Mucosa of stomach (tissue), 1 donor: ENCODE data around the gene LDLRAD4.

Experiments
- H3K27me3 ChIP-seq: one replicate; pipeline ENCODE4 v1.7.0; 2013; ENCODE audit warnings: mild to moderate bottlenecking, low read length; ENCODE audit not compliant: control insufficient read depth, insufficient read depth
- H3K36me3 ChIP-seq: one replicate; pipeline ENCODE4 v1.7.0; 2013; ENCODE audit warnings: low read length; ENCODE audit not compliant: control insufficient read depth, insufficient read depth
- H3K4me1 ChIP-seq: one replicate; pipeline ENCODE4 v1.7.0; 2013; ENCODE audit warnings: mild to moderate bottlenecking, low read length; ENCODE audit not compliant: control insufficient read depth, insufficient read depth
- H3K4me3 ChIP-seq: one replicate; pipeline ENCODE4 v1.7.0; 2013; ENCODE audit warnings: low read length
- H3K9ac ChIP-seq: one replicate; pipeline ENCODE4 v1.7.0; 2013; ENCODE audit warnings: mild to moderate bottlenecking, low read length, moderate library complexity
- H3K9me3 ChIP-seq: one replicate; pipeline ENCODE4 v1.7.0; 2013; ENCODE audit warnings: mild to moderate bottlenecking, low read length, moderate library complexity; ENCODE audit not compliant: control insufficient read depth
- donor health status: Pancreatic carcinoma.

The LDLRAD4 gene

GRCh38 chr18:13315000-13315399 is 96.4 kb downstream of the LDLRAD4 start:
- Histone ChIP-seq H3K36me3 (no peaks in the 10 kb centered on the region), H3K4me1 (no peaks in the 10 kb centered on the region), H3K9ac (no peak overlapping the region), H3K9me3 (no peaks in the 10 kb centered on the region), H3K4me3 (no peak overlapping the region), H3K27me3 (no peaks in the 10 kb centered on the region)

DNA sequence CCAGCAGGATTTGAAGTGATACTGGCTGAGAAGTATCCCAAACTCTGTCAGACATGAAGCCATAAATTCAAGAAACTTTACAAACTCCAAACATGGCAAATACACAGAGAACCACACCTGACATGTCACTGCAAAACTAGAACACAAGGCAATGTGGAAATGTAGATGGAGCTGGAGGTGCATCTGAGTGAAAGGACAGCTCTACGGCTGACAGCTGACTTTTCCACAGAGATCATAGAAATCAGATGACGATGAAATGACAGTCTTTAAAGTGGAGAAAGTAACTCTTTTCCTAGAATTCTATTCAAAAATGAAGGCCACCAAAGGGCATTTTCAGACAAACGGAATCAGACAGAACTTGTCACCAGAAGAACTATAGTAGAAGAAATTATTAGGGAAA is 97.5 kb downstream of the LDLRAD4 start:
- Histone ChIP-seq H3K36me3 (no peaks in the 10 kb centered on the region), H3K9ac (no peak overlapping the region), H3K4me1 (no peaks in the 10 kb centered on the region), H3K4me3 (no peak overlapping the region), H3K27me3 (no peaks in the 10 kb centered on the region), H3K9me3 (no peaks in the 10 kb centered on the region)

DNA sequence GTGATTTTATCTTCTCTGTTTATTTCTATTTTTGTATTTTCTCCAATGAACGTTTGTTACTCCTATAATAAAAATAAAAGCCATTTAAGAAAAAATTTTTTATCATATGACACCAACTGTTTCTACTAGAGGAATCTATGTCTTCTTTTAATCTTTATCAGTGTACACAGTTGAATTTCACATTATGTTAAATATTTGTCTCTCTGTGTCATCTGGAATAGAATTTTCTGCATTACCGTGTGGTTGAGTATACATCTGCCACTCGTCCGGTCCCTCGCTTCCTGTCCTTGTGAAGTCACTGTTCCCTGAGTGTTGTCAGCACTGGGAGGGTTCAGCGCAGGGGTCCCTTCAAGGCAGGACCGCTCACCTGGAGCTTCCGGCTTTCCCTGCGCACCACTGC is 99.2 kb downstream of the LDLRAD4 start:
- Histone ChIP-seq H3K4me1 (no peaks in the 10 kb centered on the region), H3K27me3 (no peaks in the 10 kb centered on the region), H3K9ac (no peak overlapping the region), H3K4me3 (no peak overlapping the region), H3K36me3 (no peaks in the 10 kb centered on the region), H3K9me3 (no peaks in the 10 kb centered on the region)

- no peaks in the 10 kb centered on the region for H3K4me1 ChIP-seq
- H3K27me3 ChIP-seq, result no peaks in the 10 kb centered on the region
- no peaks in the 10 kb centered on the region for H3K9me3 ChIP-seq
- no peak overlapping the region for H3K9ac ChIP-seq
- no peaks in the 10 kb centered on the region for H3K36me3 ChIP-seq
- H3K4me3 ChIP-seq, result no peak overlapping the region
Observed at GRCh38 chr18:13318731-13319501, 100.4 kb downstream of the LDLRAD4 start.

DNA sequence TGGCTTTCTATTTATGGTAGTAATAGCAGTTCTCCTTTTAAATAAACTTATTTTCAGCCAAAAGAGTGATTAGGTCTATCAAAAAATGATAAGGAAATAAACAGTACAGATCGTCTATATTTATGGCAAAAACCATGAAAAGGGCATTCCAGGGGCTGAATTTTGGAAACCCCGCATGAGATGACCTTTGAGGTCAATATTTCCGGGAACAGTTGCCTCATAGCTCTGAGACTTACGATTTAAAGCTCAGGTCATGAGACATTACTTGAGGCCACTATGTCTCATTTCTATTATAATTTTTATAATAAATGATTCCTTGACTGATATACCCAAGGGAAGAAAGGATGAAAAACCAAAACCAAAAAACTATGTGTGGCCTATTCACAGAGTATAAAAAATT is 101.1 kb downstream of the LDLRAD4 start:
- Histone ChIP-seq H3K4me1 (no peaks in the 10 kb centered on the region), H3K9ac (no peak overlapping the region), H3K27me3 (no peaks in the 10 kb centered on the region), H3K36me3 (no peaks in the 10 kb centered on the region), H3K9me3 (no peaks in the 10 kb centered on the region), H3K4me3 (no peak overlapping the region)

DNA sequence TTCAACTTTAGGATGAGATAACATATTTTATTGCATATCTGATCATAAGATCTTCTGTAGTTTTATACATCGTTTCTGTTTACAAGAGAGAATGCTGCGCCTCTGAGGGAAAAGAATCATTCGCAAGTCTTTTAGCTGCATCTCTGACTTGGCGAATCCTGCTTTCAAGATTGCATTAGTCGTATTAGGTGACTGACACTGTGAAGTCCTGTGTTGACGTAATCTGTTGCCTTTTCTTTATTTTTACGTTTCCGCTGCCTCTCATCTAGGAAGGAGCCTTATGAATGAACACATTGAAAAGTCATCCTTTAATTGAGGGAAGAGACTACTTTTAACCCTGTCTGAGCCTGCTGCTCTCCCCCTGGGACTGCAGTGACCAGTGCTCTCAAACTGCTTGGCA is 101.5 kb downstream of the LDLRAD4 start:
- H3K9me3 ChIP-seq, result no peaks in the 10 kb centered on the region
- no peaks in the 10 kb centered on the region for H3K27me3 ChIP-seq
- no peak overlapping the region for H3K9ac ChIP-seq
- H3K4me3 ChIP-seq, result no peak overlapping the region
- no peaks in the 10 kb centered on the region for H3K4me1 ChIP-seq
- H3K36me3 ChIP-seq, result no peaks in the 10 kb centered on the region

DNA sequence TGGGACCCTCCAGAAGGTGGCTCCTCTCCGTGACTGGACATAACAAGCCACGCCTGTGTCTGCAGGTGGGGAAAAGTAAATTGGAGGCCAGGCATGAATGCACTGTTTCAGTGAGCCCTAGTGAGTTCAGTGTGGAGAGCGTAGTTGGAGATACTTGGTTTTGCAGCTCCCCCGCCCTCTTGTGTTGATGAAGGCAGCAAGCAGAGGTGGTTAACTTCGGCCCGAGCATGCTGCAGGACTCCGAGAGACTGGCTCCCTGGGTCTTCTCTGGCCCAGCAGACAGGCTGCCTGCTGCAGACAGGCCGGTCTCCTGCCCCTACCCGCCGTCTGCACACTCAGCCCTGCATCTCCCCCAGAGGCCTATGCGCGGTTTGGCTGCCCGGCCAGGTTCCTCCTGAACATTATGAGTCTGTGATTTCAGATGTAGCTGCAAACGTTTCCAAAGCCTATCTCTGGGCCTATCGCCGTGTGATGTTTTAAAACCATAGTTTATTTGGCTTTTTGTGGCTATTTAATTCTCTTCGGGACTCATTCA is 102.4 kb downstream of the LDLRAD4 start:
- H3K4me3 ChIP-seq, result no peak overlapping the region
- H3K4me1 ChIP-seq, result no peaks in the 10 kb centered on the region
- no peaks in the 10 kb centered on the region for H3K36me3 ChIP-seq
- no peaks in the 10 kb centered on the region for H3K27me3 ChIP-seq
- H3K9me3 ChIP-seq, result no peaks in the 10 kb centered on the region
- no peak overlapping the region for H3K9ac ChIP-seq

GRCh38 chr18:13321923-13322322 is 103.4 kb downstream of the LDLRAD4 start:
- Histone ChIP-seq H3K36me3 (no peaks in the 10 kb centered on the region), H3K4me1 (no peaks in the 10 kb centered on the region), H3K4me3 (no peak overlapping the region), H3K27me3 (no peaks in the 10 kb centered on the region), H3K9ac (no peak overlapping the region), H3K9me3 (no peaks in the 10 kb centered on the region)

DNA sequence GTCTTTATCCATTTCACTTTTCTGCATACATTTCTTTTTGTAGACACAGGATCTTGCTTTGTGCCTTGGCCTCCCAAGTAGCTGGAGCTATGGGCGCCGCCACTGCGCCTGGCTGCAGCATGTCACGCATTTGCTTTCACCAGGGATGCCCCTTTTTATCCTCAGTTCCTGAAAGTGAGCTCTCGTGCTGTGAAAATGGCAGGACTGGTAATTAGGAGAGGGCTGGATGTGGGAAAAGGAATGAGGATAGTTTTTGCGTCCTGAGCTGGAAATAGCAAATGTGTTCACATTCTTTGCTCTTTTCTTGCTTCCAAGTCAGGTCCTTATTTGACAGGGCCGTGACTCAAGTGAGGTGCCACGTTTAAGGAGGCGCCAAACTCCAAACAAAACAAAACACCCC is 104.6 kb downstream of the LDLRAD4 start:
- H3K27me3 ChIP-seq, result no peaks in the 10 kb centered on the region
- H3K36me3 ChIP-seq, result no peaks in the 10 kb centered on the region
- H3K9ac ChIP-seq, result no peak overlapping the region
- H3K9me3 ChIP-seq, result no peaks in the 10 kb centered on the region
- no peaks in the 10 kb centered on the region for H3K4me1 ChIP-seq
- H3K4me3 ChIP-seq, result no peak overlapping the region

DNA sequence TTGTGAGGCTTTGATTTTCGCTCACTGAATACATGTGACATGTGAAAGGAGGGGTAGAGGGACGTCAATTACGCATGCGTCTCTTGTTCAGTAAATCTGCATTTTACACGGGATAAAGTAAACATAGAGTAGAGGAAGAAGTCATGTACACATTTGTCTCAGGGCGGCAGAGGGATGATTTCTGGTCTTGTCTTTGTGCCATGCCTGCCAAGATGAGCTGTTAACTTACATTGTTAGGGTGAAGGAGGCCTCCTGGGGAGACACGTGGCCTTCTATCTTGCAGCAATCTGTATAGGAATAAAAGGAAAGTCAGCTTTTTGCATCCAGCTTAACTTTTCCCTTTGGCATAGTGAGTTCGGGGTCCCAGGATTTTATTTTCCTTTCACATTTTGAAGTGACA is 106.3 kb downstream of the LDLRAD4 start:
- Histone ChIP-seq H3K4me3 (no peak overlapping the region), H3K9ac (no peak overlapping the region), H3K27me3 (no peaks in the 10 kb centered on the region), H3K4me1 (no peaks in the 10 kb centered on the region), H3K36me3 (no peaks in the 10 kb centered on the region), H3K9me3 (no peaks in the 10 kb centered on the region)

DNA sequence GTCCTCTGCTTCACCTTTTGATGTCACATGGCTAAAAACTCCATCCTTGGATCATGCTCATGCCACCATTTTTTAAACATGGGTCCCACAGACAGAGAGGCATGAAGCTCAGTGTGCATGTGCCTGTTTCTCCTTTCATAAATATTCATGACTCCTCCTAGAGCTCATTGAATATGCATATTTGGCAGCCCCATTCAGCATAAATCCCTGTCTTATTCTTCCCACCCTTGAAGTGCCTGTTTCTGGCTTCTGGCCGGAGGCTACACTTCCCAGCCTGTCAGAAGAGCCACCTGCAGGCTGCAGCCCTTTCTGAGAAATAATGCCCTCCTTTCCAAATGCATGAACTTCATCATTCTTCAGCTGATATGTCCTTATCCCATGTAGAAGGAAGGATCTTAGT is 109.7 kb downstream of the LDLRAD4 start:
- Histone ChIP-seq H3K36me3 (no peaks in the 10 kb centered on the region), H3K4me1 (no peaks in the 10 kb centered on the region), H3K27me3 (no peaks in the 10 kb centered on the region), H3K9me3 (no peaks in the 10 kb centered on the region), H3K9ac (no peak overlapping the region), H3K4me3 (no peak overlapping the region)

DNA sequence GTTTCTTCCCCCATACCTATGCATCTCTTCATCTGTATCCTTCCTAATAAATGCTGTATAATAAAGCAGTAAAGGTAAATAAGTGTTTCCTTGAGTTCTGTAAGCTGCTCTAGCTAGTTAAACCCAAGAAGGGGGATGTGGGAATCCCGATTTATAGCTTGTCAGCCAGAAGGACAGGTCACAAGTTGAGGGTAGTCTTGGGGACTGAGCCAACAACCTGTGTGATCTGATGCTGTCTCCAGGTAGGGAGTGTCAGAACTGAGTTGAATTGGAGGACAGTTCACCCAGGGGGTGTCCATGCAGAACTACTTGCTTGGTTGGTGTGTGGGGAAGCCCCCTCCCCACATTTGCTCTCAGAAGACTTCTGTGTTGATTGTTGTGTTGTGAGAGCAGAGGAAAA is 112.4 kb downstream of the LDLRAD4 start:
- H3K36me3 ChIP-seq, result no peaks in the 10 kb centered on the region
- H3K4me1 ChIP-seq, result no peaks in the 10 kb centered on the region

GRCh38 chr18:13331846-13332245 is 113.3 kb downstream of the LDLRAD4 start:
- H3K4me1 ChIP-seq, result no peaks in the 10 kb centered on the region
- H3K27me3 ChIP-seq, result no peaks in the 10 kb centered on the region
- H3K36me3 ChIP-seq, result no peaks in the 10 kb centered on the region
- H3K9ac ChIP-seq, result no peak overlapping the region
- no peak overlapping the region for H3K4me3 ChIP-seq
- H3K9me3 ChIP-seq, result no peaks in the 10 kb centered on the region

More for the DNA sequence above, 112.4 kb downstream of the LDLRAD4 start:
- H3K9me3 ChIP-seq, result no peaks in the 10 kb centered on the region
- H3K4me3 ChIP-seq, result no peak overlapping the region
- H3K9ac ChIP-seq, result no peak overlapping the region
- H3K27me3 ChIP-seq, result no peaks in the 10 kb centered on the region
